ENCODE data around the gene PRRC2B. TPM values are rescaled to one million over a fixed set of nuclear protein-coding genes. Genes with fewer than 3 reads are reported as not detected.

The PRRC2B gene
- total RNA-seq, 1 donor from 2014 or later = 505 TPM

- peaks cover 33% of the 10 kb centered on the region for H3K36me3 Mint-ChIP-seq
Measured at GRCh38 chr9:131522257-131523085, 128.6 kb downstream of the PRRC2B start.

GRCh38 chr9:131523086-131523388 is 129.2 kb downstream of the PRRC2B start:
- Mint-ChIP-seq H3K27ac (no peak overlapping the region), H3K4me3 (no peak overlapping the region), H3K4me1 (no peaks in the 10 kb centered on the region), H3K36me3 (peaks cover 29% of the 10 kb centered on the region), H3K27me3 (ENCODE audit: low read depth) (no peaks in the 10 kb centered on the region), H3K9me3 (no peaks in the 10 kb centered on the region)
- DNase-seq (ENCODE audit: low spot score in 2 of 2, unreplicated experiment in 2 of 2) = no peak
- TF ChIP-seq, protein P1, sequence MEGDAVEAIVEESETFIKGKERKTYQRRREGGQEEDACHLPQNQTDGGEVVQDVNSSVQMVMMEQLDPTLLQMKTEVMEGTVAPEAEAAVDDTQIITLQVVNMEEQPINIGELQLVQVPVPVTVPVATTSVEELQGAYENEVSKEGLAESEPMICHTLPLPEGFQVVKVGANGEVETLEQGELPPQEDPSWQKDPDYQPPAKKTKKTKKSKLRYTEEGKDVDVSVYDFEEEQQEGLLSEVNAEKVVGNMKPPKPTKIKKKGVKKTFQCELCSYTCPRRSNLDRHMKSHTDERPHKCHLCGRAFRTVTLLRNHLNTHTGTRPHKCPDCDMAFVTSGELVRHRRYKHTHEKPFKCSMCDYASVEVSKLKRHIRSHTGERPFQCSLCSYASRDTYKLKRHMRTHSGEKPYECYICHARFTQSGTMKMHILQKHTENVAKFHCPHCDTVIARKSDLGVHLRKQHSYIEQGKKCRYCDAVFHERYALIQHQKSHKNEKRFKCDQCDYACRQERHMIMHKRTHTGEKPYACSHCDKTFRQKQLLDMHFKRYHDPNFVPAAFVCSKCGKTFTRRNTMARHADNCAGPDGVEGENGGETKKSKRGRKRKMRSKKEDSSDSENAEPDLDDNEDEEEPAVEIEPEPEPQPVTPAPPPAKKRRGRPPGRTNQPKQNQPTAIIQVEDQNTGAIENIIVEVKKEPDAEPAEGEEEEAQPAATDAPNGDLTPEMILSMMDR (IDR thresholded peaks at IDR 0.05; ENCODE audit: unreplicated experiment) = no peak

More at GRCh38 chr9:131522257-131523085, 128.6 kb downstream of the PRRC2B start:
- TF ChIP-seq, protein P1 (IDR thresholded peaks at IDR 0.05; ENCODE audit: unreplicated experiment) = no peak
- no peak overlapping the region for H3K4me3 Mint-ChIP-seq
- no peak overlapping the region for H3K27ac Mint-ChIP-seq
- no peaks in the 10 kb centered on the region for H3K27me3 Mint-ChIP-seq (ENCODE audit: low read depth)
- H3K4me1 Mint-ChIP-seq = no peaks in the 10 kb centered on the region
- no peaks in the 10 kb centered on the region for H3K9me3 Mint-ChIP-seq
- DNase-seq (ENCODE audit: low spot score in 2 of 2, unreplicated experiment in 2 of 2) = no peak

- Mint-ChIP-seq H3K9me3 (no peaks in the 10 kb centered on the region), H3K27me3 (ENCODE audit: low read depth) (no peaks in the 10 kb centered on the region), H3K4me1 (no peaks in the 10 kb centered on the region), H3K4me3 (no peak overlapping the region), H3K36me3 (peaks cover 29% of the 10 kb centered on the region), H3K27ac (no peak overlapping the region)
- TF ChIP-seq, protein P1 (IDR thresholded peaks at IDR 0.05; ENCODE audit: unreplicated experiment) = no peak
- no peak for DNase-seq (ENCODE audit: low spot score in 2 of 2, unreplicated experiment in 2 of 2)
Measured at GRCh38 chr9:131523451-131524435, 129.9 kb downstream of the PRRC2B start.

DNA sequence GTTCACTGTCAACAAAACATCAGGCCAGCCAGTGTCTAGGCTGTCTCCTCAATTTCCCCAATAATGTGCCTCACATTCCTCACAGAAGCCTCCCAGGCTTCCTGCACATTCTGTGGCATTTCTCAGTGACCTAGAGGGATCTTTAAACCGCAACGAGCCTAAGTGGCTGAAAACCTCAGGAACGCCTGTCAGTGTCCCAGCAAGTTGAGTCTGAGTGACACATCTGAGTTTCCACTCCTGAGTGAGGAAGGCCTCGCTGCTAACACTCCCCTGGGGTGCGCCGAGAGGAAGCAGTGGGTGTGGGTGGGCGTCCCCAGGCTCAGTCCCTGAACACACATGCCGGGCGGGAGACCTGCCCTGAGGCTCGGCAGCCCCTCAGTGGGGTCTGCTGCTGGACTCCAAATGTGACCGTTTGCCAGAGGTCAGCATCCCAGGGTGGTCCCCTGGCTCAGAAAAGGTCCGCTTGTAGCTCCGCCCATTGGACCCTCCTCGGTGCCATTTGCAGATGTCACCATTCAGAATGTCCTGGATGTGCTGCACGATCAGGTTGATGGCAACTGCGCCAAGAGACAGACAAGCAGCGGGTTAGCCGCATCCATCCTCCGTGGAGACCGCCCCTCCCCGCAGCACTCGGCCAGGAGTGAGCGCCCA is 130.9 kb downstream of the PRRC2B start:
- no peak for DNase-seq (ENCODE audit: low spot score in 2 of 2, unreplicated experiment in 2 of 2)
- Mint-ChIP-seq H3K4me1 (peaks cover under 1% of the 10 kb centered on the region), H3K27me3 (ENCODE audit: low read depth) (no peaks in the 10 kb centered on the region), H3K27ac (peak overlapping the region; percentile 50), H3K4me3 (no peak overlapping the region), H3K9me3 (no peaks in the 10 kb centered on the region), H3K36me3 (peaks cover 20% of the 10 kb centered on the region)
- TF ChIP-seq, protein P1 (IDR thresholded peaks at IDR 0.05; ENCODE audit: unreplicated experiment) = no peak

Data from mesothelial cell of epicardium (in vitro differentiated cells).